NK-92 treated with Interleukin-12 subunit alpha and Interleukin-12 subunit beta, amount 100 ng/mL, for 24 hours (cell line): ENCODE measurements around the gene RAD23B.

Experiments used
- DNase-seq: peaks from one replicate; lab custom pipeline; 2025; lab: John Stamatoyannopoulos, UW

Gene RAD23B

GRCh38 chr9:107378006-107378405 lies 94.9 kb downstream of the RAD23B start:
- DNase-seq: no peak
